Stimulated activated CD8-positive, alpha-beta memory T cell treated with anti-CD3 and anti-CD28 coated beads, Interleukin-15, amount 100 ng/mL, for 24 hours (primary cell): ENCODE data around the gene IFIT1.
"Not testable (repeated sequence)": the region's sequence is repeated elsewhere in the genome, so short reads cannot be mapped to it uniquely, and the experiment has no call there.

Experiments used
- DNase-seq: peaks from one replicate; pipeline ENCODE4 v3.0.0-alpha.2; 2020; ENCODE audit warnings: low read depth

Gene IFIT1, protein sequence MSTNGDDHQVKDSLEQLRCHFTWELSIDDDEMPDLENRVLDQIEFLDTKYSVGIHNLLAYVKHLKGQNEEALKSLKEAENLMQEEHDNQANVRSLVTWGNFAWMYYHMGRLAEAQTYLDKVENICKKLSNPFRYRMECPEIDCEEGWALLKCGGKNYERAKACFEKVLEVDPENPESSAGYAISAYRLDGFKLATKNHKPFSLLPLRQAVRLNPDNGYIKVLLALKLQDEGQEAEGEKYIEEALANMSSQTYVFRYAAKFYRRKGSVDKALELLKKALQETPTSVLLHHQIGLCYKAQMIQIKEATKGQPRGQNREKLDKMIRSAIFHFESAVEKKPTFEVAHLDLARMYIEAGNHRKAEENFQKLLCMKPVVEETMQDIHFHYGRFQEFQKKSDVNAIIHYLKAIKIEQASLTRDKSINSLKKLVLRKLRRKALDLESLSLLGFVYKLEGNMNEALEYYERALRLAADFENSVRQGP

GRCh38 chr10:89391907-89392756, at the start of gene IFIT1:
Gene IFIT1, plus strand, starts transcription at chr10:89392623. Its CDS starts 90 bp downstream, at chr10:89392713.
- no peak for DNase-seq

DNA sequence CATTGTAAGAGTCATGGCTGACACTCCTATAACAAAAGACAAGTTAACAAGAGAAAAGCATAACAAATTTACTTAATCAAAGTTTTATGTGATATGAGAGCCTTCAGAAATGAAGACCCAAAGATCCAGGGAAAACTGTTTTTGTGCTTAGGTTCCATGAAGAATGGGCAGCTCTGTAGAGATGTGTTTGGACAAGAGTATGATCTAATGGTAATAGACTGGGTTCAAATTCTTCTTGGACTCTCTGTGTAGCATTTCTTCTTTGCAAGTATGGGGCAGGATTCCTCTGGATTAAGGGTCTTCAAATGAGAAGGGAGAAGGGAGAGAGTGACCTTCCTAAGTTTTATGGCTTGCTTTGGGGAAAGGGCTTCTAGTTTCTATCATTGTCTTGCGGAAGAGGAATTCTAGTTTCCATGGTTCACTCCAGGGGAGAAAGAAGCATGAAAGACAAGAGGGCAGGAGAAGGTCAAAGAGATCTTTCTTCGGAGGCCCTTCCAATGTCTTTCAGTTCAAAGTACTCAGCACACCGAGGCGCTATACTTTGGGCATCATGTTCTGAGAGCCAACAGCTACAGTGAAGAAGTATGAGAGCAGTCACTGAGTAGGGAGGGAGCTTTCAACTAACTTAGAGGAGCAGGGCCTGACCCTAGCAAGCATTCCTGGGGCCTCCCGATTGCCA, 49.2 kb upstream of the IFIT1 start:
- no peak for DNase-seq

DNA sequence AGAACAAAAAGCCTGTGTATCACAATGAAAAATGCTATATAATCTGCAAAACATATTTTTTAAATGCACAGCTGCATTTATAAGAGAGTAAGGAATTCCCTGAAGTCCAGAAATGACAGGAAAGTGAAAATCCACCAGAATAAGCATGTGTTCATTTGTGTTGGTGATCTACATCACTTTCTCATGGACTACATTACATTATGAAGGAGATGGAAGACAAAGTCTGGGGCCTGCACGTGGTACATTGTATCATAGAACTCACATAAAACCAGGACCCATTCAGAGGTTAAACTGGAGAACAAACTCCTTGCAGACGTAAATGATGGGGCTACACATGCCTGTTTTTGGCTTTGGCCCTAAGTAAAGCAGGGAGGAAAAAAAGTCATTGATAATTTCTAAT, 48.3 kb upstream of the IFIT1 start:
- DNase-seq = no peak

- DNase-seq = no peak
Measured at GRCh38 chr10:89345367-89346000, 46.9 kb upstream of the IFIT1 start.

DNA sequence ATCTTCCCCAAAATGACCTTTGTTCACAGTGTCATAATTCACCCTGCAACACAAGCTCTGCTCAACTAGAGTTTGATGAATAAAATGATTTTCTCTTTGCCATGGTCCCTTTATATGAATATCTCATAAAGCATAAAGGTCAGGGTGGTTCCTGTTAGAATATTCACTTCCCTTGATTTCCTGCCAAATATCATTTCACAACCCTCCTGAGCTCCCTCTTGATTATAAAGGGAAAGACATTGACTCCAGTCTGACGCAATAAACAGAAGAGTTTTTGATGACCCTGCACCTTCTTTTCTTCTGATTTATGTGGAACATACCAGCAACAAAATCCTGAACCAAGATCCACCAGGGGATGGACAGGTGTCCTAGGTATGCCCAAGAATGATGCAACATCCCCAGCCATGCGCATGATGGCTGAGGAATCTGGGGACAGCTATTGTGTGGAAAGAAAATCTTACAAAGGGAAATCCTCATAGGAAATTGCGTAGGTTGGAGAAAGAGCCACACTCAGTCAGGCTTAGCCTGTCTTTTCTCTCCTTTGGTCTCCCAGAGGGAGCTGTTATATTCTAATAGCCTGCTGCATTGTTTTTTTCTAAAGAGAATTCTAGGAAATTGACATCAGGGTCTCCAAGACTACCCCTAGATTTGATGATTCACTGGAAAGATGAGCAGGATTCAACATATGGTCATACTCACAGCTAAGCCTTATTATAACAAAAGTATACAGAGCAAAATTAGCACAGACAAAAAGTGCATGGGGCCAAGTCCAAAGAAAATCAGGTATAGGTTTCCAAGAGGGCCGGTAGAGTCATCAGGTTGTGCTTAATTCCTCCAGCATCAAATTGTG, 45.8 kb upstream of the IFIT1 start:
- no peak for DNase-seq

- no peak for DNase-seq
Measured at GRCh38 chr10:89347701-89348457, 44.5 kb upstream of the IFIT1 start.

DNA sequence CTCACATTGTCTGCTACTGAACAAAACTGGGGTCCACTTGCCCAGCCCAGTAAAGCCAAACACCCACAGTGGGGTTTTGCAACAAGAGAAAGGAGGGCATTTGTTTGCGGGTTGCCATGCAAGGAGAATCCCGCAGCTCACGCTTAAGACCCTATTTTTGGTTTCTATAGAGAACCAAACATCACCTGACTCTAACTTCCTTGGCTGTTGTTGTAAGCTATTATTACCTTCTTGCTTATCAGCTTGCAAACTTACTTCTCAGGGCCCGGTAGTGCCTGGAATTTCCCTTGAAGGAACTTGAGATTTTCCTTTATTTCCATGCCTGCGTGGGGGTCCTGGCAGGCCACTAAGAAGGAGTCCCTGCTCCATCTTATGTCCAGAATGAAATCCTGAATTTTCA, 43.9 kb upstream of the IFIT1 start:
- DNase-seq = no peak

DNA sequence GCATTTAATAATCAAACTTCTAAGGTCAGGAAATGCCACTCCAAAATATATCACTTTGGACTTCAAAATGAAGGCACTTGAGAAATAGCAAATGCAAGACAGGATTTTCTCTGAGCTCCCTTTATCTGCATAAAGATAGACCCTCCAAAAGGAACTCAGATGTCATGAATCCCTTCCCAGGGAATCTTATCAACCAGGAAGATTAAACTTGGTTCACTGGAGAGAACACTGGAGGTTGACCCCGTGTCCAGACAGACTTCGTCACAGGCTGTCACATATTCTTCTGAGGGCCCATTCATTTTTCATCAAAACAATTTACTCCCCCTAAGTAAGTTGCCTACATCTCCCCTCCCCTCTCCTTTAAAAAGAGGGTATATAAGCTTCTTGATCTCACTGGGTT, 43.4 kb upstream of the IFIT1 start:
- no peak for DNase-seq

DNA sequence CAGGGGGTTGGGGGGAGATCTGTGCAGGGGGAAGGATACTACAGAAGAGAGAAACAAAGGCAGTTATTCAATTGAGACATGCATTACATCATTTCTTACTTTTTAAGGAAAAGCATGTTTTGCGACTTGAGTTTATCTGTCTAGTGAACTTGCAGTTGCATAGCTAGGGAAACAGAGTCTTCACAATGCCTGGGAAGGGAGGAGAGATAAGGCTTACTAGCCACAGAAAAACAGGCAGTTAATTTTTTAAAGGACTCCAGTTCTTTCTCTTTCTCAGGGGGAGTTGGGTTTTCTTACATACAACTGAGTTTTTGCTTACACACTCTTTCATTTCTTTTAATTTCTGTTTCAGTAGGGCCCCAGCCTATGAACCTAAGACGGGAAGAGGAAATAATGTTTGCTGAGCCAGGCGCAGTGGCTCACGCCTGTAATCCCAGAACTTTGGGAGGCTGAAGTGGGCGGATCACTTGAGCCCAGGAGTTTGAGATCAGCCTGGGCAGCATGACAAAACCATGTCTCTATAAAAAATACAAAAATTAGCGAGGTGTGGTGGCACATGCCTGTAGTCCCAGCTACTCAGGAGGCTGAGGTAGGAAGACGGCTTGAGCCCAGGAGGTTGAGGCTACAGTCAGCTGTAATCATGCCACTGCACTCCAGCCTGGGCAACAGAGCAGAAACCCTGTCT, 41.6 kb upstream of the IFIT1 start:
- DNase-seq = not testable (repeated sequence)

DNA sequence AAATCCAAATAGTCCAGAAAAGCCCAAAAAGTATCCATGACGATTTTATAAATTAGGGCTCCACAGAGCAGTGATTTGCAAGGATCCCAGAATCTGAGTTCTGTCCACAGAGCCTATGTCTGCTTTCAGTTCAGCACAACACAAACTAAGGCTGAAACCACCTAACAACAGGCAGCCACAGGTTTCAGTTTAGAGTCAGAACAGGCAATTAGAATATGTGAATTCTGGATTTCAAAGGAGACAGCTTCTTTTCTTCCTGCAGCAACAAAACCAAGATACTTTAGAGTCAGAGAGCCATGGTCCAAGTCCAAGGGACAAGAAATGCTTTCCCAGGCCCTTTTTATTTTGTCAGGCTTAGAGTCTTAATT, 41.0 kb upstream of the IFIT1 start:
- no peak for DNase-seq

- no peak for DNase-seq
Measured at GRCh38 chr10:89351780-89352597, 40.4 kb upstream of the IFIT1 start.

DNA sequence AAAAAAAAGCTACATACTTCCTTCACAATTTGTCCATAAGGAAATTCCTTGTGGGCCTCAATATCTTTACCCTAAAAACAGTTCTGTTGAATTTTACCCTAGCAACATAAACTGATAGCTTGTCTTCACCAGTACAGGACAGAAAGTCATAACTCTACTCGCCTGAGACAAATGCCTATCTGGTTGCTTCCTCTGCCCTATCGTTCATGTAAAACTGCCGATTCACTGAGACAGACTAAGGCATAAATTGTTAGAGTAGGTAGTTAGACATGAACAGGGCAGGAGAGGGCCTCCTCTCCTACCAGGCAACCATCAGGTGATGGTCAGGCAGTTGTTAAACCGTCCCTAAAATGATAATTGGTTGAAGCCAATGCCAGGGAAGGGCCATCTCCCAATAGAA, 39.6 kb upstream of the IFIT1 start:
- DNase-seq = no peak

- DNase-seq = no peak
Measured at GRCh38 chr10:89355394-89355931, 37.0 kb upstream of the IFIT1 start.

DNA sequence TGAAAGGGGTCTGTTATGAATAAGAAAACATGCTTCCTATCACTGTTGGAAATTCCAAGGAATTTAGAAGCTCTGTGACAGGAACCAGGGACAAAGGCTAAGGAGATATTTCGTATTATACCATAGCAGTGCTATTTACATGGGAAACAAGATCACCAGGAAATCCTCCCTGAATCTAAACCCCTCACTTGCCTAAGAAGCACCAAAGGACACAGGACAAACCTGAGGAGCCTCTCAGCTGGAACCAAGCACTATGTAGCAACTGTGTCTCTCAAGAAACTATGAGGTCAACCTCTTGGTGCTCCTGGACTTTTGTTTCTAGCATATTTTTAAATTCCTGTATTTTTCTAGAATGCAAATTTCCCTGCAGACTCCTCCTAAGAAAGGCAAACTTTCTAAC, 35.3 kb upstream of the IFIT1 start:
- DNase-seq = no peak

DNA sequence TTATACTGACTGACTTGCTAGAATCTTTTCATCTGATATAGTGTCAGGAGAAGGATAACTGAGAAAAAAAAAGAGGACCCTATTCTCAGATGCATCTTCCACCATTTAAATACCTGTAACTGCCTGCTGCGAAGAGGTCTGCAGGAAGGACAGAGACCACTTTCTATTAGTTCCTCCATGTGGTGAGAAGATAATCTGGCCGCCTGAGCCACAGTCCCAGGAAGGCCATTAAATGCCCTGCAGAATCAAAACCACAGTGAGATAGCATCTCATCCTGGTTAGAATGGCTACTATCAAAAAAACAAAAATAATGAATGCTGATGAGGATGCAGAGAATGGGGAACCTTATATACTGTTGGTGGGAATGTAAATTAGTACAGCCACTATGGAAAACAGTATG, 34.4 kb upstream of the IFIT1 start:
- no peak for DNase-seq

DNA sequence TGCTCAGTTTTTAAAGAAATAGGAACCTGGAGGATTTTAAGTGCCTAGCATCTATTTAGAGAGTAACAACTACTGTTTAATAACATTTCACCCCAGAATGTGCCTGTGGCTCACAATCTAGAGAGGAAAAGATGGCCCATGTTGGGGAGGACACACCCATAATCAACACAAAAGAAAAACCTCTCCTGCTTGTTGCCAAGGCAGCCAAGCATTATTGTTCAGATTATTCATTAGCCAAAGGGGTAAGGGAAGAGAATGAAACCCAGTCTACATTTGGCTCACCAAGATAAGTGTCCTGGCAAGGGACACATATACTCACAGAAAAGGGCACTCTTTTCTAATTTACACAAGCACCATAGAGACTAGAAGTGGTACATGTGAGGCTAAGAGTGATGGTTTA, 32.3 kb upstream of the IFIT1 start:
- no peak for DNase-seq

DNA sequence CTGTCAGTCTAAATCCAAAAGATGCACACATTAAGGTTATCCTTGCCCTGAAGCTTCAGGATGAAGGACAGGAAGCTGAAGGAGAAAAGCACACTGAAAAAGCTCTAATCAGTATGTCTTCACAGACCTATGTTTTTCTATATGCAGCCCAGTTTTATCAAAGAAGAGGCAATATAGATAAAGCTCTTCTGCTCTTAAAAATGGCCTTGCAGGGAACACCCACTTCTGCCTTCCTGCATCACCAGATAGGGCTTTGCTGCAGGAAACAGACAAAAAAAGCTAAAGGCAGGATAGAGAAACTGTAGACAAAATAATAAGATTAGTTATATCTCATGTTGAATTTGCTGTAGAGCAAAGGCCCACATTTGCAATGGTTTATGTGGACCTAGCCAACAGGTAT, 29.5 kb upstream of the IFIT1 start:
- no peak for DNase-seq

DNA sequence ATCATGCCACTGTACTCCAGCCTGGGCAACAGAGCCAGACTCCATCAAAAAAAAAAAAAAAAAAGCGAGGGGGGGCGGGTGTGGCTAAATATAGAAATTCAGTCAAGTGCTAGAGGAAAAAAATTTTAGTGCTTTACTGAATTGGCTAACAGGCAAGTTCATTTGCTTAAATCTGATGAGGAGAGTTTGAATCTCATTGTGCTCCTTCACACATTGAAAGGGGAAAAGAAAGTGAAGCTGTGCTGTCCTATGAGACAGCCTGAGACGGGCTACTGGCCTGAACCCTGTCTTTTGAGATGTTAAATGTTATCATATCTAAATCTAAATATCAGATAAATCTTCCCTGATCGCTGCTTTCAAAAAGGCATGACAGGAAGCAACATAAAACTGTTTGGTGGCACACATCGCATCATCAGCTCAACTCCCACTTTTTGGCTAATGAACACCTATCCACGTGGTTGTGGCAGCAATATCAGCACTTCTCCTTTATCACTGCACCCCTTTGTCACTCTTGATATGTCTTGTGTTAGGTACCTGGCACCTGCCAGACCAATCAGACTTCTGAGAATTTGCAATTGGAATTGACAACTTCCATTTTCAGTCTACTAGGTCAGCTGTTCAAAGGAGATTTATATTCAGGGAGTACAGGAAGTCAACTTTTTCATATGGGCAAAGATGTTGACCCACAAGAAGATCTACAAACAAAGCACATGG, 28.5 kb upstream of the IFIT1 start:
- DNase-seq = no peak
